Fibroblast of pulmonary artery (primary cell): ENCODE measurements around the gene PPY.

ENCODE experiments used
- DNase-seq: peaks from one replicate; pipeline ENCODE4 v3.0.0-alpha.2; 2010; ENCODE audit warnings: low read depth
- H3K4me3 ChIP-seq: replicated peaks from 2 replicates; pipeline ENCODE4 v1.5.1; 2011; ENCODE audit warnings: low read depth, mild to moderate bottlenecking, control low read depth, low read length, moderate library complexity
- TF ChIP-seq, protein P1 (sequence below): IDR thresholded peaks from 2 replicates; pipeline ENCODE4 v1.5.1; 2011; ENCODE audit warnings: mild to moderate bottlenecking, control low read depth, low read length, inconsistent platforms; ENCODE audit errors: missing control alignments

The PPY gene

GRCh38 chr17:43958748-43959352 is 16.6 kb upstream of the PPY start:
- no peak for DNase-seq
- TF ChIP-seq, protein P1, sequence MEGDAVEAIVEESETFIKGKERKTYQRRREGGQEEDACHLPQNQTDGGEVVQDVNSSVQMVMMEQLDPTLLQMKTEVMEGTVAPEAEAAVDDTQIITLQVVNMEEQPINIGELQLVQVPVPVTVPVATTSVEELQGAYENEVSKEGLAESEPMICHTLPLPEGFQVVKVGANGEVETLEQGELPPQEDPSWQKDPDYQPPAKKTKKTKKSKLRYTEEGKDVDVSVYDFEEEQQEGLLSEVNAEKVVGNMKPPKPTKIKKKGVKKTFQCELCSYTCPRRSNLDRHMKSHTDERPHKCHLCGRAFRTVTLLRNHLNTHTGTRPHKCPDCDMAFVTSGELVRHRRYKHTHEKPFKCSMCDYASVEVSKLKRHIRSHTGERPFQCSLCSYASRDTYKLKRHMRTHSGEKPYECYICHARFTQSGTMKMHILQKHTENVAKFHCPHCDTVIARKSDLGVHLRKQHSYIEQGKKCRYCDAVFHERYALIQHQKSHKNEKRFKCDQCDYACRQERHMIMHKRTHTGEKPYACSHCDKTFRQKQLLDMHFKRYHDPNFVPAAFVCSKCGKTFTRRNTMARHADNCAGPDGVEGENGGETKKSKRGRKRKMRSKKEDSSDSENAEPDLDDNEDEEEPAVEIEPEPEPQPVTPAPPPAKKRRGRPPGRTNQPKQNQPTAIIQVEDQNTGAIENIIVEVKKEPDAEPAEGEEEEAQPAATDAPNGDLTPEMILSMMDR = no peak
- no peak overlapping the region for H3K4me3 ChIP-seq

- DNase-seq = no peak
- H3K4me3 ChIP-seq = no peak overlapping the region
- TF ChIP-seq, protein P1 = no peak
Observed at GRCh38 chr17:43956222-43956621, 13.9 kb upstream of the PPY start.

DNA sequence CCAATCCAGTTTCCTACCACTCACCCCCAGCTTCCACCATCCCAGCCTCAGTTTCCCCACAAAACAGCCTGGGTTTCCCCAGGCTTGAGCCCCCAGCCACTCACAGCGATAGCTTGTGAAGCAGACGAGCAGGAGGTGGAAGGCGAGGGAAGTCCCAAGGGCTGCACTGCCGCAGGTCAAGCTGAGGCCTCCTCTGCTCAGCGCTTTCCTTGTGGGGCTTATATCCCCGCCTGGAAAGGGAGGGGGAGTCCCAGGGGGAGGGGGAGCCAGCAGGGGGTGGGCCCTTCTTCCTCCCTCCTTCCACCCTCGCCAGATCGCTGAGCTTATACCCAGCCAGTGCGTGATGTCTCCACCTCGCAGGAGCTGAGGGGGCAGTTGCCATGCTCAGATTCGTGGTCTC is 11.5 kb upstream of the PPY start, which contains the start of gene PYY:
Gene PYY (minus strand): TSS at position 195 of the 400 bp plus-strand sequence. CDS start 457 bp downstream, outside the sequence.
- no peak within 1 kb of the TSS for H3K4me3 ChIP-seq
- DNase-seq = no peak
- TF ChIP-seq, protein P1 = no peak

DNA sequence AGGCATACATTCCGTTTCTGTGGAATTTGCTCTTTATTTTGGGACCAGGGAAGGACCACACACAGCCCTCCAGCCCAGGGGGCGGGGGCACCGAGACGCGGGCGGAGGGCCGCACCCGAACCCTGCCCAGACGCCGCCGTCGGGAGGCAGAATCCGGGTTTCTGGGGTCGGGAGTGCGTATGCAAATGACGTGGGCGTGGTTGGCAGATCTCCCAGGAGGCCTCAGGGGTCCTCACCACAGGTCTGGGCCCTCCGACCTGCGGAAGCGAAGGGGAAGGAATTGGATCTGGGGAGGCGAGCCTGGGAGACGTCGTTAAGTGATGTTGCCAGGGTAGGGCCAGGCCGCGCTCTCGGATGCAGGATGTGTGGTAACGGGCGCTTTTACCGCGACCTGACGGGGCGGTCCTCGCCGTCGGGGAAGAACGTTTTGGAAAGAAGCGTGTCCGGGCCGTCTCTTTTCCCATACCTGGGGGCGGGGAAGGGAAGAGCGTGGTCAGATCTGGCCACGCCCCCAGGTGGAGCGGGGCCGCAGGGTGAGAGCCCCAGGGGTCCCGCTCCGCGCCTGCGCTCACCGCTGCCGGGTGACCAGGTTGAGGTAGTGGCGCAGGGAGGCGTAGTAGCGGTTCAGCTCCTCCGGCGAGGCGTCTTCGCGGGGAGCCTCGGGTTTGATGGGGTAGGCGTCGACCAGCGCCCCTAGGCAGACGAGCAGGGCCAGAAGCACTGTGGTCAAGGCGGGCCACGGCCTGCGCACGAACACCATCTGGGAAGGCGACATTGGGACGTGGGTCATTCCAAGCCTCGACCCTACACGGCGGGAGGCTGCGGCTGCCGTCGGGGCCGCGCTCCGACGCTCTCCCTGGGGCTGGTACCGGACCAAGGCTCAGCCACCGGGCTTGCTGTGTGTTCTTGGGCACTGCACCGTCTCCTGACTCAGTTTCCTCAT is 10.7 kb upstream of the PPY start:
- no peak for DNase-seq
- no peak overlapping the region for H3K4me3 ChIP-seq
- TF ChIP-seq, protein P1 = no peak

GRCh38 chr17:43952351-43952723 is 10.1 kb upstream of the PPY start:
- DNase-seq = no peak
- no peak overlapping the region for H3K4me3 ChIP-seq

GRCh38 chr17:43951750-43952149 is 9.5 kb upstream of the PPY start:
- TF ChIP-seq, protein P1 = no peak
- DNase-seq = no peak
- no peak overlapping the region for H3K4me3 ChIP-seq

More at GRCh38 chr17:43952351-43952723, 10.1 kb upstream of the PPY start:
- TF ChIP-seq, protein P1 = no peak

- TF ChIP-seq, protein P1 = no peak
- DNase-seq = no peak
- no peak overlapping the region for H3K4me3 ChIP-seq
Observed at GRCh38 chr17:43950554-43950953, 8.3 kb upstream of the PPY start.
